Measurements from ENCODE around the gene SGCD. TPM values are rescaled to one million over a fixed set of nuclear protein-coding genes. Genes with fewer than 3 reads are reported as not detected.

SGCD gene
- polyA plus RNA-seq, 1 of the 3 experiments (the other 2 are of a cell fraction), result 0.87 TPM

DNA sequence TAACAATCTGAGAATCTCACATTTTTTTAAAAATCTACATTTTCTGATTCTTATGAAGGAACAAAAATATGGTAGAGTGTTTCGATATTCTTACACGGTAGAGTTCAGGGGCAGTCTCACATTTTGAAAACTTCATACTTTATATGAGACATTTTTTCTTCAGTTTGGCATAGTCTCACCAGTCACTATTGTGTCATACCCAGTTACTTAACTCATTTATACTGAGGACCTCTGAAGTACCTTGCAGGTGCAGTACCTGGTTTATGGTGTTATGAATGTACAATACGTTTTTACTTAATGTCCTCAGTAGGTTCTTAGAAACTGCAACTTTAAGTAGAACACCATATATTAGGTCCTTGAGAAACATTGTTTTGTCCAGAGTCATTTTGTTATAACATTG is 196.6 kb downstream of the SGCD start:
- no peaks in the 10 kb centered on the region for H3K27me3 ChIP-seq (ENCODE audit: insufficient read depth)
- DNase-seq, result no peak
- no peak overlapping the region for H3K4me2 ChIP-seq
- H3K36me3 ChIP-seq (replicated peaks in 1 of 2; ENCODE audit: control insufficient read depth in 1 of 2, insufficient read depth in 2 of 2, low read length in 1 of 2), result no peaks in the 10 kb centered on the region
- H2AFZ ChIP-seq (ENCODE audit: low read depth), result no peak overlapping the region
- 64% methylated on average over 3 of the region's 3 CpGs for WGBS (ENCODE audit: low lambda C conversion rate)
- no peaks in the 10 kb centered on the region for H3K9me3 ChIP-seq
- ChIA-PET CTCF (no interaction called here), POLR2A (no interaction called here)
- H3K4me3 ChIP-seq (ENCODE audit: low read depth in 2 of 2, low read length in 1 of 2), result no peak overlapping the region
- H3F3A ChIP-seq (replicated peaks; ENCODE audit: insufficient read depth), result no peaks in the 10 kb centered on the region
- no peaks in the 10 kb centered on the region for H4K20me1 ChIP-seq (ENCODE audit: insufficient read depth)
- TF ChIP-seq FOXJ3 (CRISPR knock-in tag; IDR thresholded peaks at IDR 0.05), result no peak
- no peak for TF ChIP-seq YY1 (IDR thresholded peaks at IDR 0.05; ENCODE audit: low read depth)
- TF ChIP-seq POLR2AphosphoS5 (IDR thresholded peaks at IDR 0.05; ENCODE audit: low read depth, low read length), result no peak
- TF ChIP-seq RCOR1 (IDR thresholded peaks at IDR 0.05; ENCODE audit: low read length), result no peak
- TF ChIP-seq, protein P1, sequence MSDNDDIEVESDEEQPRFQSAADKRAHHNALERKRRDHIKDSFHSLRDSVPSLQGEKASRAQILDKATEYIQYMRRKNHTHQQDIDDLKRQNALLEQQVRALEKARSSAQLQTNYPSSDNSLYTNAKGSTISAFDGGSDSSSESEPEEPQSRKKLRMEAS (IDR thresholded peaks at IDR 0.05; ENCODE audit: low read depth), result no peak
- TF ChIP-seq, protein P2, sequence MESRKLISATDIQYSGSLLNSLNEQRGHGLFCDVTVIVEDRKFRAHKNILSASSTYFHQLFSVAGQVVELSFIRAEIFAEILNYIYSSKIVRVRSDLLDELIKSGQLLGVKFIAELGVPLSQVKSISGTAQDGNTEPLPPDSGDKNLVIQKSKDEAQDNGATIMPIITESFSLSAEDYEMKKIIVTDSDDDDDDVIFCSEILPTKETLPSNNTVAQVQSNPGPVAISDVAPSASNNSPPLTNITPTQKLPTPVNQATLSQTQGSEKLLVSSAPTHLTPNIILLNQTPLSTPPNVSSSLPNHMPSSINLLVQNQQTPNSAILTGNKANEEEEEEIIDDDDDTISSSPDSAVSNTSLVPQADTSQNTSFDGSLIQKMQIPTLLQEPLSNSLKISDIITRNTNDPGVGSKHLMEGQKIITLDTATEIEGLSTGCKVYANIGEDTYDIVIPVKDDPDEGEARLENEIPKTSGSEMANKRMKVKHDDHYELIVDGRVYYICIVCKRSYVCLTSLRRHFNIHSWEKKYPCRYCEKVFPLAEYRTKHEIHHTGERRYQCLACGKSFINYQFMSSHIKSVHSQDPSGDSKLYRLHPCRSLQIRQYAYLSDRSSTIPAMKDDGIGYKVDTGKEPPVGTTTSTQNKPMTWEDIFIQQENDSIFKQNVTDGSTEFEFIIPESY (IDR thresholded peaks at IDR 0.05; ENCODE audit: borderline replicate concordance, low read depth), result no peak
- no peak for TF ChIP-seq SMC3 (IDR thresholded peaks at IDR 0.05; ENCODE audit: low read depth, low read length)
- TF ChIP-seq, protein P3, sequence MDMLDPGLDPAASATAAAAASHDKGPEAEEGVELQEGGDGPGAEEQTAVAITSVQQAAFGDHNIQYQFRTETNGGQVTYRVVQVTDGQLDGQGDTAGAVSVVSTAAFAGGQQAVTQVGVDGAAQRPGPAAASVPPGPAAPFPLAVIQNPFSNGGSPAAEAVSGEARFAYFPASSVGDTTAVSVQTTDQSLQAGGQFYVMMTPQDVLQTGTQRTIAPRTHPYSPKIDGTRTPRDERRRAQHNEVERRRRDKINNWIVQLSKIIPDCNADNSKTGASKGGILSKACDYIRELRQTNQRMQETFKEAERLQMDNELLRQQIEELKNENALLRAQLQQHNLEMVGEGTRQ (IDR thresholded peaks at IDR 0.05; ENCODE audit: borderline replicate concordance, low read depth, low read length), result no peak
- no peak for TF ChIP-seq RFX5 (IDR thresholded peaks at IDR 0.05; ENCODE audit: low read length)
- TF ChIP-seq TEAD4 (IDR thresholded peaks at IDR 0.05; ENCODE audit: borderline replicate concordance, insufficient read depth), result no peak
- TF ChIP-seq NRF1 (IDR thresholded peaks at IDR 0.05; ENCODE audit: low read depth, low read length), result no peak
- TF ChIP-seq, protein P4, sequence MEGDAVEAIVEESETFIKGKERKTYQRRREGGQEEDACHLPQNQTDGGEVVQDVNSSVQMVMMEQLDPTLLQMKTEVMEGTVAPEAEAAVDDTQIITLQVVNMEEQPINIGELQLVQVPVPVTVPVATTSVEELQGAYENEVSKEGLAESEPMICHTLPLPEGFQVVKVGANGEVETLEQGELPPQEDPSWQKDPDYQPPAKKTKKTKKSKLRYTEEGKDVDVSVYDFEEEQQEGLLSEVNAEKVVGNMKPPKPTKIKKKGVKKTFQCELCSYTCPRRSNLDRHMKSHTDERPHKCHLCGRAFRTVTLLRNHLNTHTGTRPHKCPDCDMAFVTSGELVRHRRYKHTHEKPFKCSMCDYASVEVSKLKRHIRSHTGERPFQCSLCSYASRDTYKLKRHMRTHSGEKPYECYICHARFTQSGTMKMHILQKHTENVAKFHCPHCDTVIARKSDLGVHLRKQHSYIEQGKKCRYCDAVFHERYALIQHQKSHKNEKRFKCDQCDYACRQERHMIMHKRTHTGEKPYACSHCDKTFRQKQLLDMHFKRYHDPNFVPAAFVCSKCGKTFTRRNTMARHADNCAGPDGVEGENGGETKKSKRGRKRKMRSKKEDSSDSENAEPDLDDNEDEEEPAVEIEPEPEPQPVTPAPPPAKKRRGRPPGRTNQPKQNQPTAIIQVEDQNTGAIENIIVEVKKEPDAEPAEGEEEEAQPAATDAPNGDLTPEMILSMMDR (IDR thresholded peaks at IDR 0.05), result no peak
- TF ChIP-seq GATA2 (CRISPR knock-in tag; IDR thresholded peaks at IDR 0.05), result no peak
- TF ChIP-seq, protein P5, sequence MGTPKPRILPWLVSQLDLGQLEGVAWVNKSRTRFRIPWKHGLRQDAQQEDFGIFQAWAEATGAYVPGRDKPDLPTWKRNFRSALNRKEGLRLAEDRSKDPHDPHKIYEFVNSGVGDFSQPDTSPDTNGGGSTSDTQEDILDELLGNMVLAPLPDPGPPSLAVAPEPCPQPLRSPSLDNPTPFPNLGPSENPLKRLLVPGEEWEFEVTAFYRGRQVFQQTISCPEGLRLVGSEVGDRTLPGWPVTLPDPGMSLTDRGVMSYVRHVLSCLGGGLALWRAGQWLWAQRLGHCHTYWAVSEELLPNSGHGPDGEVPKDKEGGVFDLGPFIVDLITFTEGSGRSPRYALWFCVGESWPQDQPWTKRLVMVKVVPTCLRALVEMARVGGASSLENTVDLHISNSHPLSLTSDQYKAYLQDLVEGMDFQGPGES (IDR thresholded peaks at IDR 0.05; ENCODE audit: low read depth, low read length), result no peak
- no peak for TF ChIP-seq FOSL2 (IDR thresholded peaks at IDR 0.05; ENCODE audit: borderline replicate concordance, low read depth)
- TF ChIP-seq EZH2phosphoT487 (IDR thresholded peaks at IDR 0.05; ENCODE audit: borderline replicate concordance, low read depth), result no peak
- no peak overlapping the region for H3K27ac ChIP-seq (ENCODE audit: low read depth in 2 of 2, low read length in 1 of 2)
- 0 out of 2 replicates have a peak, but pooled peaks cover 3% of the 10 kb centered on the region for H3K9me2 ChIP-seq
- H3K79me2 ChIP-seq (ENCODE audit: insufficient read depth), result no peaks in the 10 kb centered on the region
- no peaks in the 10 kb centered on the region for H3K4me1 ChIP-seq (ENCODE audit: control insufficient read depth in 1 of 2, insufficient read depth in 2 of 2, low read depth in 1 of 2, low read length in 1 of 2)
- H3K9ac ChIP-seq, result no peak overlapping the region

Data from SK-N-SH (cell line).